PC-9 (cell line): Measurements from ENCODE around the gene HOXB3.

Source experiments
- EZH2 ChIP-seq: fragments of 200-600 bp; sonication (generic); IDR thresholded peaks from 2 replicates; pipeline ENCODE4 v1.8.0; 2017; ENCODE audit warnings: antibody characterized with exemption, low read depth
- TF ChIP-seq, protein P1 (sequence below): fragments of 200-600 bp; sonication (generic); conservative IDR thresholded peaks from 2 replicates; pipeline ENCODE4 v1.6.1; 2017; ENCODE audit warnings: mixed run types, antibody characterized with exemption, mild to moderate bottlenecking, moderate library complexity

DNA sequence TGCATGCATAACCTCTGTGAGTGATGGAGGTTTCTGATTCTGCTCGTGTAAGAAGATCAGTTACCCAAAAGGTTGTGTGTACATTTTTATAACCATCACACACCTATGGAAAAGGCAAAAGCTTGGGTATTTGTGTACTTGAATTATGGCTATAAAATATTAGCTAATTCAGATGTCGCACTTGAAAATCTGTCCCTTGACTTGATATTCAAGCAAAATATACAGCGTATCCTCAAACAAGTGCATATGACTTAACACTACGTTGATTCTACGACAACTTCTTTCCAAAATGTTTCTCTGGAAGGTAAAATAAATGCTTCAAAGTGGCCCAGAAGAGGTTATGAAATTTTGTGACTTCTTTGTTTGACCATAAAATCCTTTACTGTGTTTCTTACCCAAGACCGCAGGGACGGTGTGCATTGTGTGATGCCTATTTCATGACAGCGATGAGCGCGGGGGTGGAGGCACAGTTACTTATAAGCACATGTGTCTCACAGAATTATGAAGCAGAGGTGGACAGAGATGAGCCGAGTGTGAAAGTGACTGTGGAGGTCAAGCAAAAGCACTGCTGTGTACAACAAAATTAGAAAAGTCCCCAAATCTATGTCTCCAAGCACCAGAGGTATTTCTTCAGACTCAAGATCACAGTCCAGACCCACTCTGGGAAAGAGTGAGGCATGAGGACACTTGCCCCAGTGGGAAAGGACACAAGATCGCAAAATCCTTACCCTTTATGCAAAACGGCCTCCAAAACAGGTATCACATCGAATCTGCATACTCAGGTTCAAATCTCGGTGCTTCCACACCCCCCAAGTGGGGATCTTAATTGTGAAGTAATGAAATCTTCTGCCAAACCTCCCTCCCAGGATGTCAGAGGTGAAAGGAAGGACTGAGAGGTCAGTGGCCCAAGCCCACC lies 40.2 kb upstream of the HOXB3 start:
- TF ChIP-seq, protein P1, sequence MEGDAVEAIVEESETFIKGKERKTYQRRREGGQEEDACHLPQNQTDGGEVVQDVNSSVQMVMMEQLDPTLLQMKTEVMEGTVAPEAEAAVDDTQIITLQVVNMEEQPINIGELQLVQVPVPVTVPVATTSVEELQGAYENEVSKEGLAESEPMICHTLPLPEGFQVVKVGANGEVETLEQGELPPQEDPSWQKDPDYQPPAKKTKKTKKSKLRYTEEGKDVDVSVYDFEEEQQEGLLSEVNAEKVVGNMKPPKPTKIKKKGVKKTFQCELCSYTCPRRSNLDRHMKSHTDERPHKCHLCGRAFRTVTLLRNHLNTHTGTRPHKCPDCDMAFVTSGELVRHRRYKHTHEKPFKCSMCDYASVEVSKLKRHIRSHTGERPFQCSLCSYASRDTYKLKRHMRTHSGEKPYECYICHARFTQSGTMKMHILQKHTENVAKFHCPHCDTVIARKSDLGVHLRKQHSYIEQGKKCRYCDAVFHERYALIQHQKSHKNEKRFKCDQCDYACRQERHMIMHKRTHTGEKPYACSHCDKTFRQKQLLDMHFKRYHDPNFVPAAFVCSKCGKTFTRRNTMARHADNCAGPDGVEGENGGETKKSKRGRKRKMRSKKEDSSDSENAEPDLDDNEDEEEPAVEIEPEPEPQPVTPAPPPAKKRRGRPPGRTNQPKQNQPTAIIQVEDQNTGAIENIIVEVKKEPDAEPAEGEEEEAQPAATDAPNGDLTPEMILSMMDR: no peak
- TF ChIP-seq EZH2: no peak
